Spleen (tissue), 7 donors: Measurements from ENCODE around the gene RNF130.

Source experiments
- POLR2A ChIP-seq, 3 donors: fragments of 450-650 bp; IDR thresholded peaks; one replicate each; pipeline ENCODE4 v1.5.1; 2017; ENCODE audit warnings: antibody characterized with exemption in 3 of 3, mild to moderate bottlenecking in 1 of 3
- TF ChIP-seq, protein P1 (sequence below), 11 experiments: fragments of 200-600 bp in 7 of 11; fragments of 450-650 bp in 4 of 11; sonication (generic) in 4 of 11; IDR thresholded peaks in 8 of 11; conservative IDR thresholded peaks in 3 of 11; 1 replicate in 7 of 11; 2 replicates in 4 of 11; pipeline versions ENCODE4 v1.4.0 to v1.8.0; 2016 to 2021; ENCODE audit warnings: antibody characterized with exemption in 11 of 11, inconsistent platforms in 4 of 11, mild to moderate bottlenecking in 1 of 11
- donor health status: DM: no; HTN: no; CAD: no; lungs with moderate emphysema.
- donor health status: DM: no; HTN: no; CAD: no.
- donor health status: DM: no; HTN: no; CAD: no.

DNA sequence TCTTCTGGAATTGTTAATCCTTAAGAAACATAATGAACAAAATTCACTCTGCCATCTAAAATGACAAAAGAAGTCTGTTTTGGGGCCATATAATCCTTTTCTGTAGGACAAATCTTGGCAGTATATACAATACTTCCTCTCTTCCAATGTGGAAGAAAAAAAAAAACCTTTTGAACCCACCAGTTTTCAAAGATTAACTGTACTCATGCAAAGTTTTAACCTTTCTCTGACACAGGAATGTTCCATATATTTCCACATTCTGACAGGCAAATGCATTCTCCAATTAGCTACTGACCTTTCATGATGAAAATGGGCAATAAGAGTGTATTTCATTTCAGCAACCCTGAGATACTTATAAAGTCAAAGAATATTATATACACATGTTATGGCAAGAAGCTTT lies 65.4 kb downstream of the RNF130 start:
- TF ChIP-seq, protein P1, sequence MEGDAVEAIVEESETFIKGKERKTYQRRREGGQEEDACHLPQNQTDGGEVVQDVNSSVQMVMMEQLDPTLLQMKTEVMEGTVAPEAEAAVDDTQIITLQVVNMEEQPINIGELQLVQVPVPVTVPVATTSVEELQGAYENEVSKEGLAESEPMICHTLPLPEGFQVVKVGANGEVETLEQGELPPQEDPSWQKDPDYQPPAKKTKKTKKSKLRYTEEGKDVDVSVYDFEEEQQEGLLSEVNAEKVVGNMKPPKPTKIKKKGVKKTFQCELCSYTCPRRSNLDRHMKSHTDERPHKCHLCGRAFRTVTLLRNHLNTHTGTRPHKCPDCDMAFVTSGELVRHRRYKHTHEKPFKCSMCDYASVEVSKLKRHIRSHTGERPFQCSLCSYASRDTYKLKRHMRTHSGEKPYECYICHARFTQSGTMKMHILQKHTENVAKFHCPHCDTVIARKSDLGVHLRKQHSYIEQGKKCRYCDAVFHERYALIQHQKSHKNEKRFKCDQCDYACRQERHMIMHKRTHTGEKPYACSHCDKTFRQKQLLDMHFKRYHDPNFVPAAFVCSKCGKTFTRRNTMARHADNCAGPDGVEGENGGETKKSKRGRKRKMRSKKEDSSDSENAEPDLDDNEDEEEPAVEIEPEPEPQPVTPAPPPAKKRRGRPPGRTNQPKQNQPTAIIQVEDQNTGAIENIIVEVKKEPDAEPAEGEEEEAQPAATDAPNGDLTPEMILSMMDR (IDR thresholded peaks at IDR 0.05 in 8 of 11, conservative IDR thresholded peaks at IDR 0.05 in 3 of 11), result no peak
- TF ChIP-seq POLR2A (IDR thresholded peaks at IDR 0.05), result no peak
